Neural progenitor cell (in vitro differentiated cells): ENCODE measurements around the gene NUDC. TPM values are rescaled to one million over a fixed set of nuclear protein-coding genes. Genes with fewer than 3 reads are reported as not detected.

Source experiments
- DNase-seq: peaks from one replicate; pipeline ENCODE4 v3.0.0-alpha.2; 2016; ENCODE audit warnings: low spot score
- H2AFZ ChIP-seq: fragments of 200-600 bp; sonication (generic); replicated peaks from 2 replicates; pipeline ENCODE4 v1.6.1; 2016; ENCODE audit warnings: antibody characterized with exemption
- H3F3A ChIP-seq: fragments of 200-600 bp; sonication (generic); 2 replicates; pipeline ENCODE4 v1.6.1; 2016; ENCODE audit warnings: antibody characterized with exemption, low read depth
- H3K27ac ChIP-seq: fragments of 200-600 bp; sonication (generic); 2 replicates; pipeline ENCODE4 v1.5.1; 2016; ENCODE audit warnings: mild to moderate bottlenecking
- H3K27me3 ChIP-seq: fragments of 200-600 bp; sonication (generic); 2 replicates; pipeline ENCODE4 v1.6.1; 2016; ENCODE audit warnings: mild to moderate bottlenecking, moderate library complexity
- H3K36me3 ChIP-seq: fragments of 200-600 bp; sonication (generic); 2 replicates; pipeline ENCODE4 v1.5.1; 2016
- H3K4me1 ChIP-seq: fragments of 200-600 bp; sonication (generic); 2 replicates; pipeline ENCODE4 v1.6.1; 2016; ENCODE audit warnings: mixed run types
- H3K4me2 ChIP-seq: fragments of 200-600 bp; sonication (generic); 2 replicates; pipeline ENCODE4 v1.6.1; 2016
- H3K4me3 ChIP-seq: fragments of 200-600 bp; sonication (generic); 2 replicates; pipeline ENCODE4 v1.5.1; 2016
- H3K79me2 ChIP-seq: fragments of 200-600 bp; sonication (generic); 2 replicates; pipeline ENCODE4 v1.6.1; 2016; ENCODE audit warnings: low read depth
- H3K9ac ChIP-seq: fragments of 200-600 bp; sonication (generic); 2 replicates; pipeline ENCODE4 v1.6.1; 2016
- H3K9me3 ChIP-seq: fragments of 200-600 bp; sonication (generic); 2 replicates; pipeline ENCODE4 v1.5.1; 2016; ENCODE audit warnings: low read depth
- H4K20me1 ChIP-seq: fragments of 200-600 bp; sonication (generic); 2 replicates; pipeline ENCODE4 v1.6.1; 2016; ENCODE audit warnings: low read depth
- H3K27ac Mint-ChIP-seq: 3 replicates; pipeline ENCODE4 v1.8.0; 2021; ENCODE audit warnings: mixed read lengths
- H3K27me3 Mint-ChIP-seq: 2 replicates; pipeline ENCODE4 v1.8.0; 2022; ENCODE audit warnings: low read depth, mild to moderate bottlenecking, inconsistent platforms, moderate library complexity, mixed read lengths; ENCODE audit not compliant: insufficient read depth
- H3K36me3 Mint-ChIP-seq: 3 replicates; pipeline ENCODE4 v1.8.0; 2021; ENCODE audit warnings: mixed read lengths
- H3K4me1 Mint-ChIP-seq: 3 replicates; pipeline ENCODE4 v1.8.0; 2021; ENCODE audit warnings: mixed read lengths
- H3K4me3 Mint-ChIP-seq: 3 replicates; pipeline ENCODE4 v1.8.0; 2021; ENCODE audit warnings: mild to moderate bottlenecking, moderate library complexity, mixed read lengths
- H3K9me3 Mint-ChIP-seq: 3 replicates; pipeline ENCODE4 v1.8.0; 2020; ENCODE audit warnings: mixed read lengths
- EZH2 ChIP-seq: fragments of 200-600 bp; sonication (generic); IDR thresholded peaks from 2 replicates; pipeline ENCODE4 v1.6.1; 2017; ENCODE audit warnings: antibody characterized with exemption, mild to moderate bottlenecking, moderate library complexity
- EZH2phosphoT487 ChIP-seq: fragments of 200-600 bp; sonication (generic); IDR thresholded peaks from 2 replicates; pipeline ENCODE4 v1.6.1; 2017; ENCODE audit warnings: antibody characterized with exemption
- total RNA-seq: library from RNA; depleted of rRNA; stranded (reverse); fragments of >200 nt; gene quantifications from 2 replicates; pipeline ENCODE4 v1.2.3, GENCODE V29; 2015; ENCODE audit warnings: low replicate concordance
- TF ChIP-seq, protein P1 (sequence below): fragments of 200-600 bp; sonication (generic); IDR thresholded peaks from 2 replicates; pipeline ENCODE4 v1.5.1; 2017; ENCODE audit warnings: antibody characterized with exemption, mild to moderate bottlenecking

Gene NUDC
- total RNA-seq, 1 donor from 2014 or later, result 28.6 TPM

- peak overlapping the region; percentile 86 for H3K4me2 ChIP-seq
- no peak overlapping the region for H3K9ac ChIP-seq
- Mint-ChIP-seq H3K4me3 (peak overlapping the region; percentile 96), H3K27me3 (peaks cover 4% of the 10 kb centered on the region), H3K27ac (peak overlapping the region; percentile 96), H3K9me3 (no peaks in the 10 kb centered on the region), H3K4me1 (peaks cover 23% of the 10 kb centered on the region), H3K36me3 (peaks cover 9% of the 10 kb centered on the region)
- DNase-seq, result no peak
- peaks cover 4% of the 10 kb centered on the region for H3K27me3 ChIP-seq
- H3K9me3 ChIP-seq, result no peaks in the 10 kb centered on the region
- H3K27ac ChIP-seq, result no peak overlapping the region
- H3F3A ChIP-seq, result peaks cover 9% of the 10 kb centered on the region
- H3K79me2 ChIP-seq, result peaks cover 44% of the 10 kb centered on the region
- peak overlapping the region; percentile 35 for H2AFZ ChIP-seq
- TF ChIP-seq EZH2 (no peak), EZH2phosphoT487 (no peak)
- TF ChIP-seq, protein P1, sequence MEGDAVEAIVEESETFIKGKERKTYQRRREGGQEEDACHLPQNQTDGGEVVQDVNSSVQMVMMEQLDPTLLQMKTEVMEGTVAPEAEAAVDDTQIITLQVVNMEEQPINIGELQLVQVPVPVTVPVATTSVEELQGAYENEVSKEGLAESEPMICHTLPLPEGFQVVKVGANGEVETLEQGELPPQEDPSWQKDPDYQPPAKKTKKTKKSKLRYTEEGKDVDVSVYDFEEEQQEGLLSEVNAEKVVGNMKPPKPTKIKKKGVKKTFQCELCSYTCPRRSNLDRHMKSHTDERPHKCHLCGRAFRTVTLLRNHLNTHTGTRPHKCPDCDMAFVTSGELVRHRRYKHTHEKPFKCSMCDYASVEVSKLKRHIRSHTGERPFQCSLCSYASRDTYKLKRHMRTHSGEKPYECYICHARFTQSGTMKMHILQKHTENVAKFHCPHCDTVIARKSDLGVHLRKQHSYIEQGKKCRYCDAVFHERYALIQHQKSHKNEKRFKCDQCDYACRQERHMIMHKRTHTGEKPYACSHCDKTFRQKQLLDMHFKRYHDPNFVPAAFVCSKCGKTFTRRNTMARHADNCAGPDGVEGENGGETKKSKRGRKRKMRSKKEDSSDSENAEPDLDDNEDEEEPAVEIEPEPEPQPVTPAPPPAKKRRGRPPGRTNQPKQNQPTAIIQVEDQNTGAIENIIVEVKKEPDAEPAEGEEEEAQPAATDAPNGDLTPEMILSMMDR, result no peak
- peak overlapping the region; percentile 69 for H3K4me3 ChIP-seq
- H3K36me3 ChIP-seq, result peaks cover 4% of the 10 kb centered on the region
- H3K4me1 ChIP-seq, result peaks cover 6% of the 10 kb centered on the region
- H4K20me1 ChIP-seq, result peaks cover 25% of the 10 kb centered on the region
These were observed 410 bp upstream of the NUDC start for GRCh38 chr1:26921126-26921539.

DNA sequence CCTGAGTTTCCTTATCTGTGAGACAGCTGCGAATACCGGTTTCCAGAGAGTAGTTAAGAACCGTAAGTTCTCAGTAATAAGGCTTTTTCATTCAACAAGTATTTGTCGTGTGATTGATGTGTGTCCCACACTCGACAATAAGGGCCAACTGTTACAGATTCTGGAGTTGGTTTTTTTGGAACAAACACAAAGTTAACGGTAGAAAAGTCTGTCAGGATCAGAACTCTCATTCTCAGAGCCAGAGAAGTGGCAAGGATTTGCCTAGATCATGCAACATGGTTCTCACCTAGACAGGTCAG lies 837 bp downstream of the NUDC start:
- Histone ChIP-seq H3K79me2 (peaks cover 55% of the 10 kb centered on the region), H2AFZ (no peak overlapping the region), H3K9ac (peak overlapping the region; percentile 76), H3K36me3 (peaks cover 4% of the 10 kb centered on the region), H4K20me1 (peaks cover 30% of the 10 kb centered on the region), H3K27me3 (no peaks in the 10 kb centered on the region), H3F3A (peaks cover 9% of the 10 kb centered on the region), H3K9me3 (no peaks in the 10 kb centered on the region), H3K4me1 (peaks cover 6% of the 10 kb centered on the region), H3K4me3 (peak overlapping the region; percentile 69), H3K4me2 (peak overlapping the region; percentile 86), H3K27ac (no peak overlapping the region)
- peaks cover 23% of the 10 kb centered on the region for H3K4me1 Mint-ChIP-seq
- peaks cover 4% of the 10 kb centered on the region for H3K27me3 Mint-ChIP-seq
- H3K9me3 Mint-ChIP-seq, result no peaks in the 10 kb centered on the region
- no peak overlapping the region for H3K27ac Mint-ChIP-seq
- DNase-seq, result no peak
- H3K36me3 Mint-ChIP-seq, result peaks cover 16% of the 10 kb centered on the region
- H3K4me3 Mint-ChIP-seq, result peak overlapping the region; percentile 96
- TF ChIP-seq EZH2 (no peak), EZH2phosphoT487 (no peak)
- TF ChIP-seq, protein P1, result no peak

DNA sequence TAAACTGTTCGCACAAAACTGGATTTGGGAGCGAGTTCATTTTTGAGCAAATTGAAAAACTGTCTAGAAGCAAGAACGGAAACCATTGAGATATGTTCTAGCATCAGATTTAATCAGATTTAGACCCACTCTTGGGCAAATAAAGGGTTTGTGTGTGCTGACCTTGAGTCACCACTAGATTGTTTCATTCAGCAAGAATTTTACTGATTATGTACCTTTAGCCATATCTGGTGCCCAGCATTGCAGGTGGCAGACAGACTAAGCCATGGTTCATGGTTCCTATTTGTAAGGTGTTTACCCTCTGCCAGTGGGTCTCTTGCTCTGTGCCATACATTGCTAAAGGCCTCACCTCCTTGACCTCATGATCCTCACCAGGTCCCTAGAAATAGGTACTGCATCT lies 1.4 kb downstream of the NUDC start:
- H3K36me3 Mint-ChIP-seq, result peaks cover 20% of the 10 kb centered on the region
- Histone ChIP-seq H3K4me2 (peak overlapping the region; percentile 86), H3K27ac (no peak overlapping the region), H3K9ac (no peak overlapping the region), H3K79me2 (peaks cover 60% of the 10 kb centered on the region), H3K4me3 (peak overlapping the region; percentile 69), H3K27me3 (no peaks in the 10 kb centered on the region), H3K9me3 (no peaks in the 10 kb centered on the region), H3K4me1 (peaks cover 6% of the 10 kb centered on the region), H3F3A (peaks cover 9% of the 10 kb centered on the region), H2AFZ (no peak overlapping the region), H3K36me3 (peaks cover 7% of the 10 kb centered on the region), H4K20me1 (peaks cover 30% of the 10 kb centered on the region)
- peak overlapping the region; percentile 96 for H3K4me3 Mint-ChIP-seq
- no peak for TF ChIP-seq EZH2
- TF ChIP-seq, protein P1, result no peak
- TF ChIP-seq EZH2phosphoT487, result no peak
- peaks cover 4% of the 10 kb centered on the region for H3K27me3 Mint-ChIP-seq
- no peak overlapping the region for H3K27ac Mint-ChIP-seq
- H3K9me3 Mint-ChIP-seq, result no peaks in the 10 kb centered on the region
- no peak for DNase-seq
- H3K4me1 Mint-ChIP-seq, result peaks cover 23% of the 10 kb centered on the region
